ENCODE data around the gene UTP11.
"Not testable (repeated sequence)": the region's sequence is repeated elsewhere in the genome, so short reads cannot be mapped to it uniquely, and the experiment has no call there.

UTP11 gene

GRCh38 chr1:38028105-38028591 is 15.6 kb downstream of the UTP11 start:
- DNase-seq, result no peak

- DNase-seq, result no peak
Observed at GRCh38 chr1:38028671-38029070, 16.1 kb downstream of the UTP11 start.

- peak; percentile 55 for DNase-seq
Observed at GRCh38 chr1:38029081-38029681, 16.6 kb downstream of the UTP11 start.

- DNase-seq, result no peak
Observed at GRCh38 chr1:38029685-38030511, 17.4 kb downstream of the UTP11 start.

GRCh38 chr1:38030596-38031512 is 18.3 kb downstream of the UTP11 start:
- no peak for DNase-seq

GRCh38 chr1:38031513-38031866 is 19.0 kb downstream of the UTP11 start:
- no peak for DNase-seq

- DNase-seq, result not testable (repeated sequence)
Observed at GRCh38 chr1:38032992-38033391, 20.5 kb downstream of the UTP11 start.

GRCh38 chr1:38034871-38035270 is 22.3 kb downstream of the UTP11 start:
- DNase-seq, result no peak

- DNase-seq, result no peak
Observed at GRCh38 chr1:38037221-38037939, 24.8 kb downstream of the UTP11 start.

- no peak for DNase-seq
Observed at GRCh38 chr1:38038861-38039260, 26.3 kb downstream of the UTP11 start.

GRCh38 chr1:38039331-38040088 is 27.0 kb downstream of the UTP11 start:
- DNase-seq, result no peak

- no peak for DNase-seq
Observed at GRCh38 chr1:38041936-38042834, 29.7 kb downstream of the UTP11 start.

- DNase-seq, result no peak
Observed at GRCh38 chr1:38043036-38043747, 30.7 kb downstream of the UTP11 start.

- no peak for DNase-seq
Observed at GRCh38 chr1:38044221-38045215, 32.0 kb downstream of the UTP11 start.

- no peak for DNase-seq
Observed at GRCh38 chr1:38045401-38046332, 33.1 kb downstream of the UTP11 start.

GRCh38 chr1:38046333-38046883 is 33.9 kb downstream of the UTP11 start, which contains the start of gene POU3F1:
Gene POU3F1, minus strand, starts transcription at chr1:38046793. Its CDS starts 50 bp downstream, at chr1:38046743.
- DNase-seq, result no peak

Data from NCI-H2081 treated with DMSO at 0.1 percent for 48 hours (cell line).